ENCODE results near the gene CCDC149.

- no peak for TF ChIP-seq BHLHE40 (IDR thresholded peaks at IDR 0.05; ENCODE audit: low read length)
- TF ChIP-seq ZFP91 (CRISPR knock-in tag; IDR thresholded peaks at IDR 0.05; ENCODE audit: borderline replicate concordance), result no peak
- no peak for TF ChIP-seq ZFP36L2 (CRISPR knock-in tag; IDR thresholded peaks at IDR 0.05)
- no peak for TF ChIP-seq EP300 (IDR thresholded peaks at IDR 0.05; ENCODE audit: low read depth in 2 of 2, low read length in 2 of 2)
- no peak for TF ChIP-seq EP300 (CRISPR knock-in tag; IDR thresholded peaks at IDR 0.05; ENCODE audit: borderline replicate concordance)
Measured at GRCh38 chr4:24840826-24841543, 71.9 kb downstream of the CCDC149 start.

Data from HepG2 (cell line).